HepG2 (cell line): ENCODE data around the gene ALB. TPM values are rescaled to one million over a fixed set of nuclear protein-coding genes. Genes with fewer than 3 reads are reported as not detected.
A peak's percentile ranks its signal among the peaks of the same experiment; 100 is the strongest.

Experiments used
- ARID3A ChIP-seq: IDR thresholded peaks from 2 replicates; pipeline ENCODE4 v1.6.1; 2012; ENCODE audit warnings: low read depth, low read length, improper control_type of control experiment
- ATF7 ChIP-seq, 2 experiments: fragments of 450-650 bp in 1 of 2; sonication (generic) in 1 of 2; formaldehyde crosslinking in 1 of 2; IDR thresholded peaks; 2 replicates each; pipeline versions ENCODE4 v1.4.0 to v1.6.1; 2016 to 2020; ENCODE audit warnings: antibody characterized with exemption in 1 of 2, mild to moderate bottlenecking in 1 of 2, missing genetic modification reagents in 1 of 2
- BHLHE40 ChIP-seq: IDR thresholded peaks from 2 replicates; pipeline ENCODE4 v1.6.1; 2011; ENCODE audit warnings: low read length, improper control_type of control experiment
- CTCF ChIP-seq: sonication (generic); formaldehyde crosslinking; IDR thresholded peaks from 2 replicates; pipeline ENCODE4 v1.5.0; 2020; ENCODE audit warnings: mild to moderate bottlenecking, missing genetic modification reagents, moderate library complexity
- ETV5 ChIP-seq: IDR thresholded peaks from 2 replicates; pipeline ENCODE4 v1.6.1; 2018; ENCODE audit warnings: missing biosample characterization, missing genetic modification reagents, inconsistent platforms, borderline replicate concordance
- HMG20A ChIP-seq: IDR thresholded peaks from 2 replicates; pipeline ENCODE4 v1.6.1; 2016; ENCODE audit warnings: borderline replicate concordance
- HNF4G ChIP-seq, 2 experiments: sonication (generic) in 1 of 2; formaldehyde crosslinking in 1 of 2; IDR thresholded peaks; 2 replicates each; pipeline versions ENCODE4 v1.4.0 to v1.6.1; 2011 to 2020; ENCODE audit warnings: borderline replicate concordance in 2 of 2, low read depth in 2 of 2, mild to moderate bottlenecking in 2 of 2, low read length in 1 of 2, missing genetic modification reagents in 1 of 2, moderate library complexity in 1 of 2
- MATR3 ChIP-seq: sonication (generic); formaldehyde crosslinking; IDR thresholded peaks from 2 replicates; pipeline ENCODE4 v1.4.0; 2020; ENCODE audit warnings: missing genetic modification reagents
- MTF1 ChIP-seq: sonication (generic); formaldehyde crosslinking; IDR thresholded peaks from 2 replicates; pipeline ENCODE4 v1.5.0; 2020; ENCODE audit warnings: missing genetic modification reagents
- PBX3 ChIP-seq: sonication (generic); formaldehyde crosslinking; IDR thresholded peaks from 2 replicates; pipeline ENCODE4 v1.8.1; 2023; ENCODE audit warnings: missing genetic modification reagents, inconsistent platforms, borderline replicate concordance
- PHF8 ChIP-seq: sonication (generic); formaldehyde crosslinking; IDR thresholded peaks from 2 replicates; pipeline ENCODE4 v1.5.0; 2020; ENCODE audit warnings: missing genetic modification reagents
- ZBTB3 ChIP-seq: sonication (generic); formaldehyde crosslinking; IDR thresholded peaks from 2 replicates; pipeline ENCODE4 v1.4.0; 2020; ENCODE audit warnings: low read depth, mild to moderate bottlenecking, moderate library complexity, missing genetic modification reagents, borderline replicate concordance
- ZNF207 ChIP-seq: fragments of 450-650 bp; IDR thresholded peaks from 2 replicates; pipeline ENCODE4 v1.6.1; 2016; ENCODE audit warnings: antibody characterized with exemption, borderline replicate concordance
- ZNF274 ChIP-seq: sonication (generic); formaldehyde crosslinking; IDR thresholded peaks from 2 replicates; pipeline ENCODE4 v1.5.1; 2020; ENCODE audit warnings: mild to moderate bottlenecking, missing genetic modification reagents
- ZNF44 ChIP-seq: sonication (generic); formaldehyde crosslinking; IDR thresholded peaks from 2 replicates; pipeline ENCODE4 v1.5.1; 2020; ENCODE audit warnings: mild to moderate bottlenecking, missing genetic modification reagents
- ZNF777 ChIP-seq: sonication (generic); formaldehyde crosslinking; IDR thresholded peaks from 2 replicates; pipeline ENCODE4 v1.4.0; 2020; ENCODE audit warnings: missing genetic modification reagents
- ZNF841 ChIP-seq: sonication (generic); formaldehyde crosslinking; IDR thresholded peaks from 2 replicates; pipeline ENCODE4 v1.8.1; 2023; ENCODE audit warnings: missing genetic modification reagents, borderline replicate concordance
- polyA plus RNA-seq, 8 experiments: library from polyadenylated mRNA; depleted of rRNA in 3 of 8; stranded (reverse) in 7 of 8; unstranded in 1 of 8; fragments of >200 nt; fragmentation: Illumina TruSeq in 4 of 8; extraction: Trizol in 4 of 8; gene quantifications; 2 replicates each; pipeline versions ENCODE4 v1.2.1 to v1.2.3, GENCODE V29; 2011 to 2016; ENCODE audit warnings: low read depth in 4 of 8, missing spikeins in 1 of 8, mixed read lengths in 1 of 8; ENCODE audit not compliant: insufficient read depth in 1 of 8
- total RNA-seq, 5 experiments: library from RNA; depleted of rRNA; stranded (reverse); fragments of >200 nt; fragmentation: Illumina TruSeq; extraction: Trizol; gene quantifications; 2 replicates each; pipeline ENCODE4 v1.2.3, GENCODE V29; 2016; ENCODE audit warnings: low read depth in 1 of 5
- TF ChIP-seq, protein P1 (sequence below): sonication (generic); formaldehyde crosslinking; IDR thresholded peaks from 2 replicates; pipeline ENCODE4 v1.4.0; 2020; ENCODE audit warnings: missing genetic modification reagents

ALB gene
- total and polyA plus RNA-seq, 2 of the 13 experiments (the other 11 are each of a cell fraction or from before 2014, with no cell fraction given), result 22,259 to 22,625 TPM

- TF ChIP-seq ZNF207 (no peak), ATF7 (IDR thresholded peaks at IDR 0.05) (no peak), ATF7 (CRISPR knock-in tag; IDR thresholded peaks at IDR 0.05) (no peak), MTF1 (CRISPR knock-in tag) (no peak), ZNF274 (CRISPR knock-in tag) (no peak), ZBTB3 (CRISPR knock-in tag) (no peak), ZNF841 (CRISPR knock-in tag) (no peak), ETV5 (CRISPR knock-in tag) (no peak), HNF4G (IDR thresholded peaks at IDR 0.05; ENCODE audit: borderline replicate concordance, low read depth, low read length) (no peak), HNF4G (CRISPR knock-in tag; IDR thresholded peaks at IDR 0.05; ENCODE audit: borderline replicate concordance, low read depth) (no peak), BHLHE40 (no peak), PHF8 (CRISPR knock-in tag) (no peak), MATR3 (CRISPR knock-in tag) (no peak), ARID3A (peak; percentile 78), CTCF (CRISPR knock-in tag) (peak; percentile 69), ZNF777 (no peak), PBX3 (no peak), HMG20A (CRISPR knock-in tag) (0 out of 2 replicates have a peak, but pooled peaks have one; percentile 40), ZNF44 (CRISPR knock-in tag) (no peak)
- TF ChIP-seq, protein P1, sequence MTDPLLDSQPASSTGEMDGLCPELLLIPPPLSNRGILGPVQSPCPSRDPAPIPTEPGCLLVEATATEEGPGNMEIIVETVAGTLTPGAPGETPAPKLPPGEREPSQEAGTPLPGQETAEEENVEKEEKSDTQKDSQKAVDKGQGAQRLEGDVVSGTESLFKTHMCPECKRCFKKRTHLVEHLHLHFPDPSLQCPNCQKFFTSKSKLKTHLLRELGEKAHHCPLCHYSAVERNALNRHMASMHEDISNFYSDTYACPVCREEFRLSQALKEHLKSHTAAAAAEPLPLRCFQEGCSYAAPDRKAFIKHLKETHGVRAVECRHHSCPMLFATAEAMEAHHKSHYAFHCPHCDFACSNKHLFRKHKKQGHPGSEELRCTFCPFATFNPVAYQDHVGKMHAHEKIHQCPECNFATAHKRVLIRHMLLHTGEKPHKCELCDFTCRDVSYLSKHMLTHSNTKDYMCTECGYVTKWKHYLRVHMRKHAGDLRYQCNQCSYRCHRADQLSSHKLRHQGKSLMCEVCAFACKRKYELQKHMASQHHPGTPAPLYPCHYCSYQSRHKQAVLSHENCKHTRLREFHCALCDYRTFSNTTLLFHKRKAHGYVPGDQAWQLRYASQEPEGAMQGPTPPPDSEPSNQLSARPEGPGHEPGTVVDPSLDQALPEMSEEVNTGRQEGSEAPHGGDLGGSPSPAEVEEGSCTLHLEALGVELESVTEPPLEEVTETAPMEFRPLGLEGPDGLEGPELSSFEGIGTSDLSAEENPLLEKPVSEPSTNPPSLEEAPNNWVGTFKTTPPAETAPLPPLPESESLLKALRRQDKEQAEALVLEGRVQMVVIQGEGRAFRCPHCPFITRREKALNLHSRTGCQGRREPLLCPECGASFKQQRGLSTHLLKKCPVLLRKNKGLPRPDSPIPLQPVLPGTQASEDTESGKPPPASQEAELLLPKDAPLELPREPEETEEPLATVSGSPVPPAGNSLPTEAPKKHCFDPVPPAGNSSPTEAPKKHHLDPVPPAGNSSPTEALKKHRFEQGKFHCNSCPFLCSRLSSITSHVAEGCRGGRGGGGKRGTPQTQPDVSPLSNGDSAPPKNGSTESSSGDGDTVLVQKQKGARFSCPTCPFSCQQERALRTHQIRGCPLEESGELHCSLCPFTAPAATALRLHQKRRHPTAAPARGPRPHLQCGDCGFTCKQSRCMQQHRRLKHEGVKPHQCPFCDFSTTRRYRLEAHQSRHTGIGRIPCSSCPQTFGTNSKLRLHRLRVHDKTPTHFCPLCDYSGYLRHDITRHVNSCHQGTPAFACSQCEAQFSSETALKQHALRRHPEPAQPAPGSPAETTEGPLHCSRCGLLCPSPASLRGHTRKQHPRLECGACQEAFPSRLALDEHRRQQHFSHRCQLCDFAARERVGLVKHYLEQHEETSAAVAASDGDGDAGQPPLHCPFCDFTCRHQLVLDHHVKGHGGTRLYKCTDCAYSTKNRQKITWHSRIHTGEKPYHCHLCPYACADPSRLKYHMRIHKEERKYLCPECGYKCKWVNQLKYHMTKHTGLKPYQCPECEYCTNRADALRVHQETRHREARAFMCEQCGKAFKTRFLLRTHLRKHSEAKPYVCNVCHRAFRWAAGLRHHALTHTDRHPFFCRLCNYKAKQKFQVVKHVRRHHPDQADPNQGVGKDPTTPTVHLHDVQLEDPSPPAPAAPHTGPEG (CRISPR knock-in tag), result no peak
These were observed 30.2 kb downstream of the ALB start (continued) for GRCh38 chr4:73434311-73434710.
